HG03280 (cell line): ENCODE data around the gene SP6.

Experiments
- ATAC-seq: cut with Tn5 transposase; IDR thresholded peaks from one replicate; pipeline ENCODE4 v1.9.1; 2021; ENCODE audit warnings: mild to moderate bottlenecking, moderate library complexity; ENCODE audit not compliant: unreplicated experiment

Gene SP6

GRCh38 chr17:47879776-47880454 lies 29.0 kb upstream of the SP6 start:
- ATAC-seq: no peak

GRCh38 chr17:47879028-47879585 lies 28.1 kb upstream of the SP6 start:
- no peak for ATAC-seq

GRCh38 chr17:47878203-47879027 lies 27.5 kb upstream of the SP6 start:
- ATAC-seq: no peak

- no peak for ATAC-seq
These were observed 26.5 kb upstream of the SP6 start for GRCh38 chr17:47877368-47878034.

GRCh38 chr17:47875011-47875985 lies 24.3 kb upstream of the SP6 start:
- ATAC-seq: no peak

GRCh38 chr17:47873200-47874090 lies 22.5 kb upstream of the SP6 start:
- no peak for ATAC-seq

- no peak for ATAC-seq
These were observed 21.7 kb upstream of the SP6 start for GRCh38 chr17:47872651-47873161.

GRCh38 chr17:47872019-47872650 lies 21.2 kb upstream of the SP6 start:
- no peak for ATAC-seq

- no peak for ATAC-seq
These were observed 20.1 kb upstream of the SP6 start for GRCh38 chr17:47871048-47871447.

- no peak for ATAC-seq
These were observed 19.1 kb upstream of the SP6 start for GRCh38 chr17:47870056-47870455.

- ATAC-seq: no peak
These were observed 18.2 kb upstream of the SP6 start for GRCh38 chr17:47869114-47869513.

- no peak for ATAC-seq
These were observed 17.0 kb upstream of the SP6 start for GRCh38 chr17:47867813-47868533.

- no peak for ATAC-seq
These were observed 16.0 kb upstream of the SP6 start for GRCh38 chr17:47866941-47867340.

GRCh38 chr17:47864791-47865216 lies 13.8 kb upstream of the SP6 start:
- no peak for ATAC-seq

- ATAC-seq: no peak
These were observed 11.9 kb upstream of the SP6 start for GRCh38 chr17:47862621-47863440.

- no peak for ATAC-seq
These were observed 9.4 kb upstream of the SP6 start for GRCh38 chr17:47860386-47860785.
